OCI-LY1 (cell line): ENCODE data around the gene KCNH1.

Experiments used
- H2AFZ ChIP-seq: fragments of 200-600 bp; sonication (generic), shearing (Covaris generic); 2 replicates; pipeline ENCODE4 v1.6.0; 2014; ENCODE audit warnings: antibody characterized with exemption, mild to moderate bottlenecking, low read length
- H3F3A ChIP-seq: fragments of 200-600 bp; sonication (generic), shearing (Covaris generic); 2 replicates; pipeline ENCODE4 v1.6.0; 2014; ENCODE audit warnings: mild to moderate bottlenecking, antibody characterized with exemption, low read length, moderate library complexity; ENCODE audit not compliant: insufficient read depth
- H3K27ac ChIP-seq: fragments of 200-600 bp; sonication (generic); 2 replicates; pipeline ENCODE4 v1.5.1; 2014; ENCODE audit warnings: low read length, mixed run types, mild to moderate bottlenecking, low read depth; ENCODE audit not compliant: poor library complexity, severe bottlenecking
- H3K27me3 ChIP-seq: fragments of 200-600 bp; sonication (generic); 2 replicates; pipeline ENCODE4 v1.6.0; 2014; ENCODE audit warnings: antibody characterized with exemption, mild to moderate bottlenecking, low read length, moderate library complexity; ENCODE audit not compliant: insufficient read depth
- H3K36me3 ChIP-seq: fragments of 200-600 bp; sonication (generic); 2 replicates; pipeline ENCODE4 v1.6.1; 2014; ENCODE audit warnings: mild to moderate bottlenecking, antibody characterized with exemption, low read length, moderate library complexity, mixed read lengths; ENCODE audit not compliant: insufficient read depth
- H3K4me1 ChIP-seq: fragments of 200-600 bp; sonication (generic); 2 replicates; pipeline ENCODE4 v1.5.1; 2014; ENCODE audit warnings: mild to moderate bottlenecking, low read length, moderate library complexity; ENCODE audit not compliant: insufficient read depth, severe bottlenecking
- H3K4me2 ChIP-seq: fragments of 200-600 bp; sonication (generic), shearing (Covaris generic); 2 replicates; pipeline ENCODE4 v1.6.1; 2014; ENCODE audit warnings: low read length
- H3K4me3 ChIP-seq: fragments of 200-600 bp; sonication (generic); 2 replicates; pipeline ENCODE4 v1.5.1; 2014; ENCODE audit warnings: low read length, low read depth, mild to moderate bottlenecking, mixed read lengths; ENCODE audit not compliant: poor library complexity, severe bottlenecking
- H3K79me2 ChIP-seq: fragments of 200-600 bp; shearing (Covaris generic); 2 replicates; pipeline ENCODE4 v1.6.1; 2016; ENCODE audit warnings: mixed run types, low read length, mixed read lengths; ENCODE audit not compliant: insufficient read depth
- H3K9ac ChIP-seq: fragments of 200-600 bp; sonication (generic), shearing (Covaris generic); 2 replicates; pipeline ENCODE4 v1.6.1; 2014; ENCODE audit warnings: mild to moderate bottlenecking, low read length, mixed read lengths
- H3K9me2 ChIP-seq: fragments of 200-600 bp; sonication (generic), shearing (Covaris generic); 2 replicates; pipeline ENCODE4 v1.6.1; 2014; ENCODE audit warnings: low read depth, mild to moderate bottlenecking, low read length, mixed read lengths
- H3K9me3 ChIP-seq: fragments of 200-600 bp; shearing (Covaris generic); 2 replicates; pipeline ENCODE4 v1.6.1; 2014; ENCODE audit warnings: low read length, mixed read lengths
- H4K20me1 ChIP-seq: fragments of 200-600 bp; sonication (generic), shearing (Covaris generic); 2 replicates; pipeline ENCODE4 v1.6.0; 2016; ENCODE audit warnings: mild to moderate bottlenecking, low read length; ENCODE audit not compliant: insufficient read depth
- EZH2 ChIP-seq: fragments of 200-600 bp; sonication (generic), shearing (Covaris generic); IDR thresholded peaks from 2 replicates; pipeline ENCODE4 v1.8.0; 2017; ENCODE audit warnings: borderline replicate concordance, mixed run types, mild to moderate bottlenecking, antibody characterized with exemption, low read length, moderate library complexity, mixed read lengths
- TF ChIP-seq, protein P1 (sequence below): fragments of 200-600 bp; sonication (generic), shearing (Covaris generic); IDR thresholded peaks from 2 replicates; pipeline ENCODE4 v1.5.1; 2017; ENCODE audit warnings: mild to moderate bottlenecking, antibody characterized with exemption, low read length, moderate library complexity, mixed read lengths

The KCNH1 gene

DNA sequence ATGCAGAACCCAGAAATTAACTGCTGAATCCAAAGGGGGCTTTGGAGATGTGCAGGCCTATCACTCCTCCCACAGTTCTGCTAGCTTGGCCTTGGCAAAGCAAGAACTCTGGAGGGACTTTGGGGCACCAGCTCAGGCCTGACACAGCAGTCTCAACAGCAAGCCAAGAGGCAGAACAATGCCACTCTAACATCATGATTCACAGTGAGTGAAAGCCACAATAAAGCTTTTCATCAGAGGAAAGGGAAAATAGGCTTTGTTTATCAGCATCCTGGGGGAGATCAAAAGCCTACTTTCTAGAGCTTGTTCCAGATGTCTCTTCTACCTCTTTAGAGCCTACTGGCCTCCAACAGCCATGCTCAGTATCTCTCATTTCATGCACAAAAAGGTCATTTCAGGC lies 283.4 kb downstream of the KCNH1 start:
- H3K36me3 ChIP-seq, result no peaks in the 10 kb centered on the region
- H3K4me2 ChIP-seq, result no peak overlapping the region
- no peaks in the 10 kb centered on the region for H3F3A ChIP-seq
- no peaks in the 10 kb centered on the region for H3K9me2 ChIP-seq
- no peak overlapping the region for H3K9ac ChIP-seq
- H2AFZ ChIP-seq, result no peak overlapping the region
- no peak for TF ChIP-seq EZH2
- TF ChIP-seq, protein P1, sequence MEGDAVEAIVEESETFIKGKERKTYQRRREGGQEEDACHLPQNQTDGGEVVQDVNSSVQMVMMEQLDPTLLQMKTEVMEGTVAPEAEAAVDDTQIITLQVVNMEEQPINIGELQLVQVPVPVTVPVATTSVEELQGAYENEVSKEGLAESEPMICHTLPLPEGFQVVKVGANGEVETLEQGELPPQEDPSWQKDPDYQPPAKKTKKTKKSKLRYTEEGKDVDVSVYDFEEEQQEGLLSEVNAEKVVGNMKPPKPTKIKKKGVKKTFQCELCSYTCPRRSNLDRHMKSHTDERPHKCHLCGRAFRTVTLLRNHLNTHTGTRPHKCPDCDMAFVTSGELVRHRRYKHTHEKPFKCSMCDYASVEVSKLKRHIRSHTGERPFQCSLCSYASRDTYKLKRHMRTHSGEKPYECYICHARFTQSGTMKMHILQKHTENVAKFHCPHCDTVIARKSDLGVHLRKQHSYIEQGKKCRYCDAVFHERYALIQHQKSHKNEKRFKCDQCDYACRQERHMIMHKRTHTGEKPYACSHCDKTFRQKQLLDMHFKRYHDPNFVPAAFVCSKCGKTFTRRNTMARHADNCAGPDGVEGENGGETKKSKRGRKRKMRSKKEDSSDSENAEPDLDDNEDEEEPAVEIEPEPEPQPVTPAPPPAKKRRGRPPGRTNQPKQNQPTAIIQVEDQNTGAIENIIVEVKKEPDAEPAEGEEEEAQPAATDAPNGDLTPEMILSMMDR, result no peak
- H3K27me3 ChIP-seq, result no peaks in the 10 kb centered on the region
- H3K9me3 ChIP-seq, result no peaks in the 10 kb centered on the region
- no peak overlapping the region for H3K27ac ChIP-seq
- H3K79me2 ChIP-seq, result no peaks in the 10 kb centered on the region
- H3K4me3 ChIP-seq, result no peak overlapping the region
- no peaks in the 10 kb centered on the region for H3K4me1 ChIP-seq
- no peaks in the 10 kb centered on the region for H4K20me1 ChIP-seq

DNA sequence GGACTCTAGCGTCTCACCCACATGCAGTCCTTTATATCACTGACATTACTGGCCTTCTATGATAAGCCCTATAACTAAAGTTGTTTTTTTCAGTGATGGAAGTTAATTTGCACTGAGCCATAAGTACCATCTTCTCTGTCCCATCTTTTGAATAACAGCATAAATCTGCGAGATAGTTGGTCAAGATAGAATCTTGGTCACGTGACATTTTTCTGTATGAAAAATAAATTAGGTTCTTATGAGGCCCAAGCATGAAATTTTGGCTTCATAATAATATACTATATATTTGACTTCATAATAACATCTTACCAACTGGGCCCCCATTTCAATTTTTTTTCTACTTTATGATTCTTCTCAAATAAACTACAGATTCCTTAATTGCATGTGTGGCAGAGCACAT lies 285.5 kb downstream of the KCNH1 start:
- H3K4me3 ChIP-seq, result no peak overlapping the region
- H3K27ac ChIP-seq, result no peak overlapping the region
- H4K20me1 ChIP-seq, result no peaks in the 10 kb centered on the region
- no peaks in the 10 kb centered on the region for H3F3A ChIP-seq
- no peaks in the 10 kb centered on the region for H3K79me2 ChIP-seq
- no peaks in the 10 kb centered on the region for H3K9me2 ChIP-seq
- H3K9me3 ChIP-seq, result no peaks in the 10 kb centered on the region
- H3K9ac ChIP-seq, result no peak overlapping the region
- H3K4me1 ChIP-seq, result no peaks in the 10 kb centered on the region
- no peak overlapping the region for H3K4me2 ChIP-seq
- no peak for TF ChIP-seq EZH2
- TF ChIP-seq, protein P1, result no peak
- no peaks in the 10 kb centered on the region for H3K27me3 ChIP-seq
- no peak overlapping the region for H2AFZ ChIP-seq
- no peaks in the 10 kb centered on the region for H3K36me3 ChIP-seq

DNA sequence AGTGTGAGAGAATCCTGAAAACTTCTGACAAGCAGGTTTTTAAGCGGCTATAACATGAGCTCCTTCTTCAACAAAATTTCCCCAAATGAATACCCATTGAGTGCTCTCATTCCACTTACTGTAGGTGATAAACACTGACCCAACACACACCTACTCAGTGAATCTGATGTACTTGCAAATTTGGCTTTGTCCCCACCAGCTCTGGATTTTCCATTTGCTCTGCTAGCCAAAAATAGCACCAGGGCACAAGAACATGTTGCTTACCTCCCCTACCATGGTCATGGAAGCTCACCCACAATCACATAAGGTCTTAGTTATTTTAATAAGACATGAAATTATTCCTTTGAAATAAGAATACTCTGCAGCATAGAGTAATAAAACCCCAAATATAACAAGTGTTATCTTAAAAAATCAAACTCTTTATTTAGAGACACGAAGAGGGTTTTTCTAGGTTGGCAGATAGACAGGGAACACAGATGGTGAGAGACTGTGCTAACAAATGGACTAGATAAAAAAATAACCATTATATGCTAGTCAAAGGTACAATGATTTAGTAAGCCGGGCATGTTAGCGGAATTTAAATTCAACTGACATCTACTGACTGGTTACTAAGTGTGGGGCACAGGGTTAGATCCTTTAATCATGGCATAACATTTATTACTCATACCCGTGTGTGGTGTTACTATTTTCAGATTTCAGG lies 291.9 kb downstream of the KCNH1 start:
- Histone ChIP-seq H3K79me2 (no peaks in the 10 kb centered on the region), H3K4me2 (no peak overlapping the region), H4K20me1 (no peaks in the 10 kb centered on the region), H3K36me3 (no peaks in the 10 kb centered on the region), H3K27ac (no peak overlapping the region), H2AFZ (no peak overlapping the region), H3K9ac (no peak overlapping the region), H3K9me3 (no peaks in the 10 kb centered on the region), H3F3A (no peaks in the 10 kb centered on the region), H3K4me3 (no peak overlapping the region), H3K27me3 (no peaks in the 10 kb centered on the region), H3K9me2 (no peaks in the 10 kb centered on the region), H3K4me1 (no peaks in the 10 kb centered on the region)
- TF ChIP-seq EZH2, result no peak
- TF ChIP-seq, protein P1, result no peak
